ENCODE results near the gene AMTN. TPM values are rescaled to one million over a fixed set of nuclear protein-coding genes. Genes with fewer than 3 reads are reported as not detected.
"Not testable (repeated sequence)": the region's sequence is repeated elsewhere in the genome, so short reads cannot be mapped to it uniquely, and the experiment has no call there.

Gene AMTN
- total RNA-seq, 2 donors from 2014 or later: not detected

GRCh38 chr4:70533791-70534190 is 15.4 kb downstream of the AMTN start:
- Histone ChIP-seq H3K27ac (no peak overlapping the region), H3K9ac (ENCODE audit: low read depth in 2 of 2, low read length in 2 of 2) (no peak overlapping the region), H3K9me3 (no peaks in the 10 kb centered on the region), H3K36me3 (no peaks in the 10 kb centered on the region), H3K4me1 (no peaks in the 10 kb centered on the region), H3K4me3 (no peak overlapping the region), H3K27me3 (no peaks in the 10 kb centered on the region)
- DNase-seq: no peak
- intact Hi-C loops (cut with DNase I): no loop called here
- TF ChIP-seq CTCF (IDR thresholded peaks at IDR 0.05): no peak

DNA sequence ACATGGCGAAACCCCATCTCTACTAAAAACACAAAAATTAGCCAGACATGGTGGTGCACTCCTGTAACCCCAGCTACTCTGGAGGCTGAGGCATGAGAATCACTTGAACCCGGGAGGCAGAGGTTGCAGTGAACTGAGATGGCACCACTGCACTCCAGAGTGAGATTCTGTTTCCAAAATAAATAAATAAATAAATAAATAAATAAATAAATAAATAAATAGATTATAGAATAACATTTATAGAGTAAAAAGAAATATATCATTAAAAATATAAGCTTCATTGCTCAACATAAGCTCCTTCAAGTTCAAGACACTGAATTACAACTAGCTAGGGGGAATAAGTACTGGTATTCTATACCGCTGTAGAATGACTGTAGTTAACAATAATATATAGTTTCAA is 16.5 kb downstream of the AMTN start:
- H3K4me1 ChIP-seq; intact Hi-C loops (cut with DNase I); H3K9me3 ChIP-seq; H3K27ac ChIP-seq; H3K27me3 ChIP-seq; H3K36me3 ChIP-seq; H3K4me3 ChIP-seq; DNase-seq; H3K9ac ChIP-seq (ENCODE audit: low read depth in 2 of 2, low read length in 2 of 2): not testable (repeated sequence)

- TF ChIP-seq CTCF (IDR thresholded peaks at IDR 0.05): no peak
- no peaks in the 10 kb centered on the region for H3K36me3 ChIP-seq
- no peak for DNase-seq
- no peak overlapping the region for H3K27ac ChIP-seq
- intact Hi-C loops (cut with DNase I): no loop called here
- H3K9me3 ChIP-seq: no peaks in the 10 kb centered on the region
- H3K4me3 ChIP-seq: no peak overlapping the region
- no peaks in the 10 kb centered on the region for H3K4me1 ChIP-seq
- H3K27me3 ChIP-seq: no peaks in the 10 kb centered on the region
- H3K9ac ChIP-seq (ENCODE audit: low read depth in 2 of 2, low read length in 2 of 2): no peak overlapping the region
Measured at GRCh38 chr4:70538869-70539268, 20.5 kb downstream of the AMTN start.

DNA sequence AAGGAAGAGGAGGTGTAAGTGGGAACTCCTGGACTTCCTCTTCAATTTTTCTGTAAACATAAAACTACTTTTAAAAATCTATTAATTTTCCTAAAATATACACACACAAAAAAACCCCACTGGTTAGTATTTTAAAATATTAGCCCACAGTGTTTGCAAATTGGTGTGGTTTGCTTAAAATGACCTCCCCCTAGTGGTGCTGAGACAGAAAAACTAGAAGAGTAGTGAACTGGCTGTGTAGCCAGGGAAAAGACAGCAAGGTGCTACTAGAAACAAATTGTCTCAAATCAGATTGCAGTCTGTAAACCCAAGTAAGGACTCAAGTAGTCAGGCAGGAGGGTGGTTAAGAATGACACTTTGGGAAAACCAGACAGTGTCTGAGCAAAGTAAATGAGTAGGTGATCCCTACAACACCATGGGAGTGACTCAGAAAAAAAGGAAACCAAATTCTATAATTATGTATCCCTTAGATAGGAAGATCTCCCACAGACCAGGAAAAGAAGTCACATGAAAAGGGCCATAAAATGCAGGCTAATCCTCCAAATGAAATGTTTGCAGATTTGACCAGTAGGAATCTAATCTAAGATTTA is 26.0 kb downstream of the AMTN start:
- intact Hi-C loops (cut with DNase I): no loop called here

DNA sequence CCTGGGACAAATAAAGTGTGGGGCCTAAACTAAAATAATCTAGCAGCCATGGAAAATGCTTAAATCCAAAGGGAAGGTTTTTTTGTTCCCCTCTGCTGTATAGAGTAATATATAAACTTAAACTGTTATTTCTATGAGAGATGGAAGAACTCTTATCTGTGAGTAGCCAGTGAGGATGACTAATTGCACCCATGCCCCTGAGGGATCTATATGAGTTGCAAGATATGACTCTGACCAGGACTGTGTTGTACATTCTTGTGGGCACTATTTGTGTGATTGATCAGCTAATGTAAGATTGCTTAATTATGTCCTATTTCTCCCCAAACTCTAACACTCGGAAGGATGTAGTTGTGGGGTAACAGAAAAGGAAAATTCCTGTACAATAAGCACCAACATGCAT is 38.5 kb downstream of the AMTN start:
- Histone ChIP-seq H3K4me3 (no peak overlapping the region), H3K36me3 (no peaks in the 10 kb centered on the region), H3K9ac (ENCODE audit: low read depth in 2 of 2, low read length in 2 of 2) (no peak overlapping the region), H3K4me1 (no peaks in the 10 kb centered on the region), H3K9me3 (no peaks in the 10 kb centered on the region), H3K27me3 (no peaks in the 10 kb centered on the region), H3K27ac (no peak overlapping the region)
- DNase-seq: no peak
- TF ChIP-seq CTCF (IDR thresholded peaks at IDR 0.05): no peak
- intact Hi-C loops (cut with DNase I): no loop called here

More for the DNA sequence above, 26.0 kb downstream of the AMTN start:
- H3K4me3 ChIP-seq: no peak overlapping the region
- no peaks in the 10 kb centered on the region for H3K36me3 ChIP-seq
- no peak overlapping the region for H3K9ac ChIP-seq (ENCODE audit: low read depth in 2 of 2, low read length in 2 of 2)
- no peak for DNase-seq
- no peak for TF ChIP-seq CTCF (IDR thresholded peaks at IDR 0.05)
- H3K9me3 ChIP-seq: no peaks in the 10 kb centered on the region
- H3K27ac ChIP-seq: no peak overlapping the region
- H3K27me3 ChIP-seq: no peaks in the 10 kb centered on the region
- H3K4me1 ChIP-seq: no peaks in the 10 kb centered on the region

DNA sequence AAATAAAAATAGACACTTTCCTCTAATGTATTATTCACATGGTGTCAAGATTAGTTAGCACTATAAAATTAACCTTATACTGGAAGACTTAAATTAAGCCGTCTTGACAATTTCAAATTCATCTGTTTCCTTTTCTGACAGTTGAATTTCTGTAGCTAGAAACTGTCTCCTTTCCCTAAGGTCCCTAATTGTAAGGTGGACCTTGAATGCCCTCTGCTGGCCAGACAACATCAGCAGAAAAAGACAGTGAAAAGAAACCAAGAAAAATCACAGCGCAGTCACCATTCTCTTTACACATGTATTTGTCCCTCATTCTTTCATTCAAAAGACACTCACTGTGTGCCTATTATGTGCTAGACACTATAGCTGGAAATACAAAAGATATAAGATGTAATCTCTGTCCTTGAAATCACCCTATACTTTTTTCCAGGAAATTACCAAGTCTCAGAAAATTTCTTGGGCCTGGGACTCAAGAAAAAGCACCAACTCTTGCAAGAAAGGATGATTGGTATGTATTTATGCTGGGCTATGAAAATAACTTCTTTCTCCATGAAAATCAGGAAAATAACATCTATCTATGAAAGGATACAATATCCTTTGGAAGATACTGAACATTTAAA is 41.0 kb downstream of the AMTN start:
- Histone ChIP-seq H3K4me3 (no peak overlapping the region), H3K4me1 (no peaks in the 10 kb centered on the region), H3K27me3 (no peaks in the 10 kb centered on the region), H3K9me3 (no peaks in the 10 kb centered on the region), H3K36me3 (no peaks in the 10 kb centered on the region), H3K9ac (ENCODE audit: low read depth in 2 of 2, low read length in 2 of 2) (no peak overlapping the region), H3K27ac (no peak overlapping the region)
- intact Hi-C loops (cut with DNase I): no loop called here
- peak; percentile 34 for DNase-seq
- TF ChIP-seq CTCF (IDR thresholded peaks at IDR 0.05): peak; percentile 44
